Peyer's patch (tissue), 4 donors: ENCODE data around the gene CHTF18. TPM values are rescaled to one million over a fixed set of nuclear protein-coding genes. Genes with fewer than 3 reads are reported as not detected.

Experiments
- DNase-seq, 3 donors: peaks; one replicate each; pipeline ENCODE4 v3.0.0-alpha.2; 2017 to 2019
- H3K27ac ChIP-seq, 4 donors: fragments of 200-600 bp; sonication (generic); one replicate each; pipeline ENCODE4 v1.5.1; 2016 to 2019
- H3K27me3 ChIP-seq, 2 donors: fragments of 200-600 bp; sonication (generic); one replicate each; pipeline ENCODE4 v1.5.1; 2019
- H3K36me3 ChIP-seq, 3 donors: fragments of 200-600 bp; sonication (generic); one replicate each; pipeline ENCODE4 v1.5.1; 2016 to 2019
- H3K4me1 ChIP-seq, 4 donors: fragments of 200-600 bp; sonication (generic); one replicate each; pipeline ENCODE4 v1.5.1; 2016 to 2019
- H3K4me3 ChIP-seq, 4 donors: fragments of 200-600 bp; sonication (generic); 1 replicate in 3 of 4; 2 replicates in 1 of 4; pipeline ENCODE4 v1.5.1; 2016 to 2019; ENCODE audit warnings: mild to moderate bottlenecking in 1 of 4
- H3K9me3 ChIP-seq, 4 donors: fragments of 200-600 bp; sonication (generic); one replicate each; pipeline ENCODE4 v1.5.1; 2016 to 2019; ENCODE audit warnings: mild to moderate bottlenecking in 1 of 4
- CTCF ChIP-seq, 6 experiments: fragments of 450-650 bp in 4 of 6; fragments of 200-600 bp in 2 of 6; sonication (generic) in 1 of 6; IDR thresholded peaks; one replicate each; pipeline ENCODE4 v1.5.1; 2017 to 2019; ENCODE audit warnings: antibody characterized with exemption in 6 of 6, mild to moderate bottlenecking in 3 of 6, moderate library complexity in 1 of 6
- POLR2A ChIP-seq, 2 donors: fragments of 450-650 bp; IDR thresholded peaks; one replicate each; pipeline ENCODE4 v1.5.1; 2017; ENCODE audit warnings: antibody characterized with exemption in 2 of 2, mild to moderate bottlenecking in 2 of 2, moderate library complexity in 2 of 2
- total RNA-seq, 4 donors: library from RNA; depleted of rRNA; stranded (reverse); fragments of >200 nt; gene quantifications; one replicate each; pipeline ENCODE4 v1.1.0, GENCODE V29; 2016

Gene CHTF18
- total RNA-seq, 4 donors from 2014 or later, result 12.1 to 91.6 (median 19.0) TPM

GRCh38 chr16:820748-821147 lies 32.3 kb downstream of the CHTF18 start:
- Histone ChIP-seq H3K9me3 (no peaks in the 10 kb centered on the region), H3K4me1 (no peaks in the 10 kb centered on the region), H3K36me3 (no peaks in the 10 kb centered on the region), H3K27ac (no peak overlapping the region), H3K4me3 (no peak overlapping the region), H3K27me3 (no peaks in the 10 kb centered on the region)
- DNase-seq, result no peak
- no peak for TF ChIP-seq POLR2A (IDR thresholded peaks at IDR 0.05)
- no peak for TF ChIP-seq CTCF (IDR thresholded peaks at IDR 0.05)

- TF ChIP-seq POLR2A (IDR thresholded peaks at IDR 0.05), result no peak
- no peak for TF ChIP-seq CTCF (IDR thresholded peaks at IDR 0.05)
- no peaks in the 10 kb centered on the region for H3K4me1 ChIP-seq
- H3K27me3 ChIP-seq, result no peaks in the 10 kb centered on the region
- no peaks in the 10 kb centered on the region for H3K36me3 ChIP-seq
- DNase-seq, result no peak
- H3K27ac ChIP-seq, result no peak overlapping the region
- no peak overlapping the region for H3K4me3 ChIP-seq
- no peaks in the 10 kb centered on the region for H3K9me3 ChIP-seq
Measured at GRCh38 chr16:821751-822150, 33.3 kb downstream of the CHTF18 start.

DNA sequence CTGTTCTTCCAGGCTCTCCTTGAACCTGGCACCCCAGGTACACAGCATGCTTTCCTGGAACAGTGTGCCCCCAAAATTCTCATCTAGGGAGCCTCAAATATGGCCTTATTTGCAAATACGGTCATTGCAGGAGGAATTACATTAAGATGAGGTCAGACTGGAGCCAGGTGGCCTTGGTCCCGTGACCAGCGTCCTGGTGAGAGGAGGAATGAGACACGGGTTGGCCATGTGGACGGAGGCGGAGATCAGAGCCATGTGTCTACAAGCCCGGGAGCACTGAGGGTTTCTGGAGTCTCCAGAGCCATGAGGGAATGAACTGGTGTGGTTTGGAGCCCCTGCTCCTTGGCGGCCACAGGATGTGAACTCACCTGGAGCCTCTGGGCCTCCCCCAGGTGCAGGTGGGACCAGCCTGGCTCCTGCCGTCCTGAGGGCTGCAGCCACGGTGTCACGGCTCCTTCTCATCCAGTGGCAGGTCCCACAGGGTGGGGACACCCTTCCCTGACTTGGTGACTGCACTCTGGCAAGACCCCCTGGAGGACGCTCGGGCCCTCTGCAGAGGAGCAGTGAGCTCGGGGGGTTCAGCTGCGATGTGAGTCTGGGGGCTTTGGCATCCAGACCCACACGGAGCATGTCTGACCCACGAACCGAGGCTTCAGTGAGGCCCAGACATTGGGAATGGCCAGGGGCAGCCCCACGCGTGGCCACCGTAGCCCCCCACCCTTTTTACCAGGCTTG lies 33.9 kb downstream of the CHTF18 start:
- no peak overlapping the region for H3K4me3 ChIP-seq
- TF ChIP-seq POLR2A (IDR thresholded peaks at IDR 0.05) (no peak), CTCF (IDR thresholded peaks at IDR 0.05) (no peak)
- no peaks in the 10 kb centered on the region for H3K9me3 ChIP-seq
- H3K4me1 ChIP-seq, result no peaks in the 10 kb centered on the region
- no peak overlapping the region for H3K27ac ChIP-seq
- H3K36me3 ChIP-seq, result no peaks in the 10 kb centered on the region
- no peaks in the 10 kb centered on the region for H3K27me3 ChIP-seq
- DNase-seq, result no peak

DNA sequence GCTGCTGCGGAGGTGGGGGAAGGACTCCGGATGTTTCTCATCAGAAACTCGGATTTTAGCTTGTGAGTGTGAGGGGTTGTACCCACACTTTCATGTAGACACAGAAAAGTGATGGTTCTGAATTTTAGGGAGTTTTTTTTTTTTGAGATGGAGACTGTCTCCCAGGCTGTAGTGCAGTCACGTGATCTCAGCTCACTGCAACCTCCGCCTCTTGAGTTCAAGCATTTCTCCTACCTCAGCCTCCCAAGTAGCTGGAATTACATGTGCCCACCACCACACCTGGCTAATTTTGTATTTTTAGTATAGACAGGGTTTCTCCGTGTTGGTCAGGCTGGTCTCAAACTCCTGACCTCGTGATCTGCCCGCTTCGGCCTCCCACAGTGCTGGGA lies 34.5 kb downstream of the CHTF18 start:
- Histone ChIP-seq H3K27me3 (no peaks in the 10 kb centered on the region), H3K9me3 (no peaks in the 10 kb centered on the region), H3K4me3 (no peak overlapping the region), H3K27ac (no peak overlapping the region), H3K4me1 (no peaks in the 10 kb centered on the region), H3K36me3 (no peaks in the 10 kb centered on the region)
- no peak for TF ChIP-seq POLR2A (IDR thresholded peaks at IDR 0.05)
- TF ChIP-seq CTCF (IDR thresholded peaks at IDR 0.05), result no peak
- DNase-seq, result no peak

GRCh38 chr16:824194-824593 lies 35.8 kb downstream of the CHTF18 start:
- Histone ChIP-seq H3K27me3 (no peaks in the 10 kb centered on the region), H3K36me3 (no peaks in the 10 kb centered on the region), H3K27ac (no peak overlapping the region), H3K4me1 (no peaks in the 10 kb centered on the region), H3K4me3 (no peak overlapping the region), H3K9me3 (no peaks in the 10 kb centered on the region)
- no peak for TF ChIP-seq CTCF (IDR thresholded peaks at IDR 0.05)
- no peak for TF ChIP-seq POLR2A (IDR thresholded peaks at IDR 0.05)
- no peak for DNase-seq

- no peaks in the 10 kb centered on the region for H3K9me3 ChIP-seq
- no peaks in the 10 kb centered on the region for H3K36me3 ChIP-seq
- H3K27ac ChIP-seq, result no peak overlapping the region
- H3K4me3 ChIP-seq, result no peak overlapping the region
- no peak for DNase-seq
- no peak for TF ChIP-seq CTCF (IDR thresholded peaks at IDR 0.05)
- no peak for TF ChIP-seq POLR2A (IDR thresholded peaks at IDR 0.05)
- no peaks in the 10 kb centered on the region for H3K4me1 ChIP-seq
- H3K27me3 ChIP-seq, result no peaks in the 10 kb centered on the region
Measured at GRCh38 chr16:824601-825000, 36.2 kb downstream of the CHTF18 start.
